GM21529 (cell line): Measurements from ENCODE around the gene MPPED1.

ENCODE experiments used
- ATAC-seq: cut with Tn5 transposase; IDR thresholded peaks from one replicate; pipeline ENCODE4 v1.9.1; 2021; ENCODE audit not compliant: unreplicated experiment

Gene MPPED1

GRCh38 chr22:43428521-43428920 lies 16.7 kb downstream of the MPPED1 start:
- ATAC-seq: no peak

- ATAC-seq: no peak
Measured at GRCh38 chr22:43429426-43429825, 17.6 kb downstream of the MPPED1 start.

- no peak for ATAC-seq
Measured at GRCh38 chr22:43431808-43432554, 20.2 kb downstream of the MPPED1 start.

GRCh38 chr22:43432883-43433415 lies 21.1 kb downstream of the MPPED1 start:
- ATAC-seq: no peak

- ATAC-seq: no peak
Measured at GRCh38 chr22:43433451-43434274, 21.8 kb downstream of the MPPED1 start.

GRCh38 chr22:43434275-43434927 lies 22.6 kb downstream of the MPPED1 start:
- ATAC-seq: no peak

- ATAC-seq: no peak
Measured at GRCh38 chr22:43434928-43435311, 23.1 kb downstream of the MPPED1 start.

GRCh38 chr22:43435851-43436811 lies 24.3 kb downstream of the MPPED1 start:
- no peak for ATAC-seq

- ATAC-seq: no peak
Measured at GRCh38 chr22:43436868-43437267, 25.1 kb downstream of the MPPED1 start.

- no peak for ATAC-seq
Measured at GRCh38 chr22:43437871-43438475, 26.2 kb downstream of the MPPED1 start.

GRCh38 chr22:43438666-43439347 lies 27.0 kb downstream of the MPPED1 start:
- ATAC-seq: no peak

GRCh38 chr22:43439368-43440103 lies 27.7 kb downstream of the MPPED1 start:
- ATAC-seq: no peak

- no peak for ATAC-seq
Measured at GRCh38 chr22:43440104-43440387, 28.2 kb downstream of the MPPED1 start.

- no peak for ATAC-seq
Measured at GRCh38 chr22:43440556-43440955, 28.7 kb downstream of the MPPED1 start.

GRCh38 chr22:43441216-43441615 lies 29.4 kb downstream of the MPPED1 start:
- no peak for ATAC-seq

- no peak for ATAC-seq
Measured at GRCh38 chr22:43441751-43442150, 29.9 kb downstream of the MPPED1 start.

- no peak for ATAC-seq
Measured at GRCh38 chr22:43442386-43443151, 30.8 kb downstream of the MPPED1 start.

- no peak for ATAC-seq
Measured at GRCh38 chr22:43443152-43443471, 31.3 kb downstream of the MPPED1 start.
